ENCODE measurements around the gene ACO1. TPM values are rescaled to one million over a fixed set of nuclear protein-coding genes. Genes with fewer than 3 reads are reported as not detected.

ACO1 gene
- total RNA-seq, 4 donors from 2014 or later, result 10.0 to 39.5 (median 24.9) TPM

DNA sequence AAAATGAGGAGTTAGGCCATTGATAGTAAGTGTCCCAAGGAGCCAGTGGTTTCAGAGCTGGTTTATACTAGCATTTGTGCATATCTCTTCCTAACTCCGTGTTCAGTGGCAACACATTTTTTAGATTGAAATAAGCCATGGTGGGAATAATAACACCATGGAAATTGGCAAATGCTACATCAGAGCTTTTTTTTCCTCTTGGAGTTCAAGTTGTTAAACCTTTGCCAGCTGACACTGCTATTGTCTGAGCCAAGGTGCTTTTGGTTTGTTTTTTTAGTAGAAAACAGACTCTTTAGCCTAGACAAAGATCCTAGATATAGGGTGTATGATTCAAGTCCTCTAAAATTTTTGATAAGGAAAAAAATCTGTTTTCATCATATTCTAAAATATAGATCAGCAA lies 2.8 kb downstream of the ACO1 start:
- Histone ChIP-seq H3K27ac (no peak overlapping the region), H3K36me3 (no peaks in the 10 kb centered on the region), H3K27me3 (no peaks in the 10 kb centered on the region), H3K4me1 (no peaks in the 10 kb centered on the region), H3K9me3 (no peaks in the 10 kb centered on the region), H3K4me3 (no peak overlapping the region)
- intact Hi-C loops (cut with DNase I; ENCODE audit: low total_unique reads), result no loop called here
- no peak for DNase-seq
- no peak for TF ChIP-seq CTCF (IDR thresholded peaks at IDR 0.05)
- no peak for TF ChIP-seq POLR2A (IDR thresholded peaks at IDR 0.05)

- no peak overlapping the region for H3K4me3 ChIP-seq
- H3K27me3 ChIP-seq, result no peaks in the 10 kb centered on the region
- H3K4me1 ChIP-seq, result no peaks in the 10 kb centered on the region
- no peaks in the 10 kb centered on the region for H3K9me3 ChIP-seq
- H3K27ac ChIP-seq, result no peak overlapping the region
- DNase-seq, result no peak
- intact Hi-C loops (cut with DNase I; ENCODE audit: low total_unique reads), result no loop called here
- TF ChIP-seq POLR2A (IDR thresholded peaks at IDR 0.05) (no peak), CTCF (IDR thresholded peaks at IDR 0.05) (no peak)
- no peaks in the 10 kb centered on the region for H3K36me3 ChIP-seq
These were observed 4.9 kb downstream of the ACO1 start for GRCh38 chr9:32389365-32389764.

- Histone ChIP-seq H3K27me3 (no peaks in the 10 kb centered on the region), H3K4me3 (no peak overlapping the region), H3K9me3 (no peaks in the 10 kb centered on the region), H3K27ac (peak overlapping the region in 1 of 2 donors; percentile 68), H3K36me3 (no peaks in the 10 kb centered on the region), H3K4me1 (no peaks in the 10 kb centered on the region)
- TF ChIP-seq CTCF (IDR thresholded peaks at IDR 0.05) (no peak), POLR2A (IDR thresholded peaks at IDR 0.05) (no peak)
- no peak for DNase-seq
- intact Hi-C loops (cut with DNase I; ENCODE audit: low total_unique reads), result no loop called here
These were observed 9.5 kb downstream of the ACO1 start for GRCh38 chr9:32393911-32394310.

DNA sequence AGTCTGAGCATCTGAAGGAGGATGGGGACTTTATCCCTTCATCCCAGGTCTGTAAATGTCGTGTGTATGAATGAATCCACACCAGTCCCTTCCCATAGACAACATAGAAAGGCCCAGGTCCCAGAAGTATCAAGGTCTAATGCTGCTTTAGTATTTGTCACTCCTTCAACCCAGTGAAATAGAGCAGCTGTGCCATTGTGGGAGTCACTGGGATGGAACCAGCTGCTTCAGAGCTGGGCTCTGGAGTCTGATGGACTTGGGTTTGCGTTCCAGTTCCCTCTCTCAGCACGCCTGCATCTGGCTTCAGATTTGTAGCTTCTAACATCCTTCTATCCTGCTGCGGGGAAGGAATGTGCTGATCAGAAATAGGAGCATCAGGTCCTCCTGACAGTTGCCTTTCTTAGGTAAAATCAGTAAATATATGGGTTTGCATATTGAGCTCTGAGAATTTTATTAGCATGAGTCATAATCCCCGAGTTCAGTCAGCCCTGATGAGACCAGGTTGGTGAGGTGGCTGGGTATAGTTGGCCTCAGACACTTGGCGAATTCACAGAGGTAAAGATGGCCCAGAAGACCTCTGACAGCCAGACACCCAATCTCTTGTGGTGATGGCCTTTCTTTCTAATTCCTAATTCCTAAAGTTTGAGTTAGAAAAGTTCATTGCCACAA lies 10.1 kb downstream of the ACO1 start:
- Histone ChIP-seq H3K4me1 (no peaks in the 10 kb centered on the region), H3K4me3 (no peak overlapping the region), H3K27ac (peak overlapping the region in 1 of 2 donors; percentile 68), H3K36me3 (no peaks in the 10 kb centered on the region), H3K27me3 (no peaks in the 10 kb centered on the region), H3K9me3 (no peaks in the 10 kb centered on the region)
- DNase-seq, result no peak
- intact Hi-C loops (cut with DNase I; ENCODE audit: low total_unique reads), result no loop called here
- TF ChIP-seq CTCF (IDR thresholded peaks at IDR 0.05) (no peak), POLR2A (IDR thresholded peaks at IDR 0.05) (no peak)

GRCh38 chr9:32395510-32396216 lies 11.2 kb downstream of the ACO1 start:
- Histone ChIP-seq H3K9me3 (no peaks in the 10 kb centered on the region), H3K4me1 (no peaks in the 10 kb centered on the region), H3K4me3 (no peak overlapping the region), H3K36me3 (no peaks in the 10 kb centered on the region), H3K27ac (peak overlapping the region; percentile 39 to 68), H3K27me3 (no peaks in the 10 kb centered on the region)
- DNase-seq, result peak; percentile 67 to 68
- TF ChIP-seq CTCF (IDR thresholded peaks at IDR 0.05) (no peak), POLR2A (IDR thresholded peaks at IDR 0.05) (no peak)
- intact Hi-C loops (cut with DNase I; ENCODE audit: low total_unique reads), result no loop called here
